BJ (cell line): ENCODE measurements around the gene SEC14L3. TPM values are rescaled to one million over a fixed set of nuclear protein-coding genes. Genes with fewer than 3 reads are reported as not detected.

ENCODE experiments used
- CTCF ChIA-PET: fragments of 350-600 bp; formaldehyde crosslinking; extraction: SDS; loops from one replicate; lab custom pipeline; 2021; ENCODE audit warnings: antibody characterized with exemption, inconsistent platforms; lab: Yijun Ruan, JAX
- POLR2A ChIA-PET: fragments of 300-600 bp; sonication (Branson Sonifier 250); formaldehyde crosslinking; extraction: SDS; loops from one replicate; lab custom pipeline; 2021; ENCODE audit warnings: antibody characterized with exemption; lab: Charles Lee
- DNase-seq: peaks from one replicate; pipeline ENCODE4 v3.0.0-alpha.2; 2011; ENCODE audit warnings: low read depth
- H3K27me3 ChIP-seq: 2 replicates; pipeline ENCODE4 v1.6.0; 2011; ENCODE audit warnings: low read length; ENCODE audit not compliant: control insufficient read depth, insufficient read depth
- H3K36me3 ChIP-seq: 2 replicates; pipeline ENCODE4 v1.5.1; 2011; ENCODE audit warnings: low read length; ENCODE audit not compliant: control insufficient read depth, insufficient read depth
- H3K4me3 ChIP-seq: 2 replicates; pipeline ENCODE4 v1.5.1; 2011; ENCODE audit warnings: low read depth, mild to moderate bottlenecking, control low read depth, low read length
- CTCF ChIP-seq: IDR thresholded peaks from 2 replicates; pipeline ENCODE4 v1.5.1; 2011; ENCODE audit warnings: low read depth, mild to moderate bottlenecking, control low read depth, inconsistent platforms, low read length, moderate library complexity; ENCODE audit not compliant: insufficient read depth
- polyA plus RNA-seq: library from polyadenylated mRNA; depleted of rRNA; stranded (reverse); fragments of >200 nt; gene quantifications from 2 replicates; pipeline ENCODE4 v1.2.3, GENCODE V29; 2011

The SEC14L3 gene
- polyA plus RNA-seq, 1 experiment, result not detected

GRCh38 chr22:30434843-30435242 is 37.0 kb downstream of the SEC14L3 start:
- POLR2A ChIA-PET, result no interaction called here
- TF ChIP-seq CTCF, result no peak
- DNase-seq, result no peak

DNA sequence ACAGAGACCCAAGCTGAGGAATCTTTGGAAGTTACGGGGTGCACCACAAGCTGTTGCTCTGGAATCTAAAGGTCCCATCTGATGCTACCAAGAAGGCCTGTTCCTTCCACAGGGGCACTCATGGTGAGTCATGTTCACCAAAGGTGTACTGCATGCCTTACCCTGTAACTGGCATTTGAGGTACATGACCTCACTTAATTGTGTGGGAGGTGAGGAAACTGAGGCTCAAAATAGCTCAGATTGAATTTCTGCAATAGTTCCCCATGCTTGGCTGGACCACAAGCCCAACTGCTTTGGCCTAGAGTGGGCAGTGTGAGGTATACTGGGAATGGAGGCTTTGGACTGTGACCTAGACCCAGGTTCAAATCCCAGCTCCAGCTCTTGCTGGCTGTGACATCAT is 38.0 kb downstream of the SEC14L3 start:
- ChIA-PET POLR2A (no interaction called here), CTCF (interaction anchor here (1.0 to 3.9 kb wide), 3 partner anchors 8 to 25 kb away, joined by 3 to 21 read pairs (median 3); partner anchors contain the start of gene MTFP1)
- Histone ChIP-seq H3K27me3 (no peaks in the 10 kb centered on the region), H3K36me3 (no peaks in the 10 kb centered on the region), H3K4me3 (no peak overlapping the region)
- no peak for DNase-seq
- no peak for TF ChIP-seq CTCF

More at GRCh38 chr22:30434843-30435242, 37.0 kb downstream of the SEC14L3 start:
- Histone ChIP-seq H3K36me3 (no peaks in the 10 kb centered on the region), H3K27me3 (no peaks in the 10 kb centered on the region), H3K4me3 (no peak overlapping the region)
- CTCF ChIA-PET, result interaction anchor here (1.1 to 3.9 kb wide), 2 partner anchors 9 to 10 kb away, joined by 3 to 21 read pairs; partner anchors contain the start of gene MTFP1

GRCh38 chr22:30433227-30433626 is 38.6 kb downstream of the SEC14L3 start:
- ChIA-PET POLR2A (no interaction called here), CTCF (interaction anchor here (0.6 to 3.9 kb wide), 7 partner anchors 10 to 935 kb away, joined by 3 to 21 read pairs (median 3); no protein-coding TSS in a partner anchor)

GRCh38 chr22:30432520-30432919 is 39.3 kb downstream of the SEC14L3 start:
- POLR2A ChIA-PET, result no interaction called here
- H3K4me3 ChIP-seq, result no peak overlapping the region
- CTCF ChIA-PET, result interaction anchor here (0.7 to 3.9 kb wide), 4 partner anchors 11 to 145 kb away, joined by 3 to 21 read pairs (median 4); no protein-coding TSS in a partner anchor
- DNase-seq, result no peak
- H3K36me3 ChIP-seq, result no peaks in the 10 kb centered on the region; the same call in 1 of the 2 replicates
- H3K27me3 ChIP-seq, result no peaks in the 10 kb centered on the region
- no peak for TF ChIP-seq CTCF

More at GRCh38 chr22:30433227-30433626, 38.6 kb downstream of the SEC14L3 start:
- TF ChIP-seq CTCF, result no peak
- Histone ChIP-seq H3K4me3 (no peak overlapping the region), H3K36me3 (no peaks in the 10 kb centered on the region; the same call in 1 of the 2 replicates), H3K27me3 (no peaks in the 10 kb centered on the region)
- no peak for DNase-seq

DNA sequence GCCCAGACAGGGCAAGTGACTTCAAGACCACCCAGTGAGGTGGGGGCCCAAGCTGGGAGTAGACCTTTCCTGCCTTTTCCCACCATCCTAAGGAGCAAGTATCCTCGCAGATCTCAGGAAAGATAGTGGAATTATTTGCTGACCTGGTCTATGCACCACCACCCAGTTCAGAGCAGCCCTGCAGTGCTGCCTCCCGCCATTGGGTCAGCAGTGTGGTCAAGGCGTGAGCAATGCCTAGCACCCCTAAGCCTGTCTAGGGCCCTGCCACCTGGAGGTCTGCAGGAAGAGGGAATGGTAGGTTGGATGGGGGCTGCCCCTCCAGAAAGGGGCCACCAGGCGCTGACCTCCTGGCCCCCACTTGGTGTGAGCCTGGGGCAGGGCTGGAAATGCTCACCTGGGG is 39.7 kb downstream of the SEC14L3 start:
- H3K36me3 ChIP-seq, result no peaks in the 10 kb centered on the region; the same call in 1 of the 2 replicates
- ChIA-PET CTCF (interaction anchor here (1.0 to 3.9 kb wide), 2 partner anchors 13 to 54 kb away, joined by 5 to 21 read pairs; no protein-coding TSS in a partner anchor), POLR2A (no interaction called here)
- DNase-seq, result no peak
- no peaks in the 10 kb centered on the region for H3K27me3 ChIP-seq
- no peak for TF ChIP-seq CTCF
- H3K4me3 ChIP-seq, result no peak overlapping the region
